ENCODE data around the gene KCNQ1.

KCNQ1 gene

GRCh38 chr11:2451336-2451735, 6.5 kb downstream of the KCNQ1 start:
- Histone ChIP-seq H3K9me3 (no peaks in the 10 kb centered on the region), H3K27me3 (peaks cover 4% of the 10 kb centered on the region; the same call in 1 of the 2 replicates), H3K4me1 (no peaks in the 10 kb centered on the region), H3K36me3 (no peaks in the 10 kb centered on the region), H3K4me3 (ENCODE audit: low read depth, low read length) (no peak overlapping the region)
- DNase-seq: no peak
- TF ChIP-seq, protein P1, sequence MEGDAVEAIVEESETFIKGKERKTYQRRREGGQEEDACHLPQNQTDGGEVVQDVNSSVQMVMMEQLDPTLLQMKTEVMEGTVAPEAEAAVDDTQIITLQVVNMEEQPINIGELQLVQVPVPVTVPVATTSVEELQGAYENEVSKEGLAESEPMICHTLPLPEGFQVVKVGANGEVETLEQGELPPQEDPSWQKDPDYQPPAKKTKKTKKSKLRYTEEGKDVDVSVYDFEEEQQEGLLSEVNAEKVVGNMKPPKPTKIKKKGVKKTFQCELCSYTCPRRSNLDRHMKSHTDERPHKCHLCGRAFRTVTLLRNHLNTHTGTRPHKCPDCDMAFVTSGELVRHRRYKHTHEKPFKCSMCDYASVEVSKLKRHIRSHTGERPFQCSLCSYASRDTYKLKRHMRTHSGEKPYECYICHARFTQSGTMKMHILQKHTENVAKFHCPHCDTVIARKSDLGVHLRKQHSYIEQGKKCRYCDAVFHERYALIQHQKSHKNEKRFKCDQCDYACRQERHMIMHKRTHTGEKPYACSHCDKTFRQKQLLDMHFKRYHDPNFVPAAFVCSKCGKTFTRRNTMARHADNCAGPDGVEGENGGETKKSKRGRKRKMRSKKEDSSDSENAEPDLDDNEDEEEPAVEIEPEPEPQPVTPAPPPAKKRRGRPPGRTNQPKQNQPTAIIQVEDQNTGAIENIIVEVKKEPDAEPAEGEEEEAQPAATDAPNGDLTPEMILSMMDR (IDR thresholded peaks at IDR 0.05; ENCODE audit: low read depth, low read length): no peak

DNA sequence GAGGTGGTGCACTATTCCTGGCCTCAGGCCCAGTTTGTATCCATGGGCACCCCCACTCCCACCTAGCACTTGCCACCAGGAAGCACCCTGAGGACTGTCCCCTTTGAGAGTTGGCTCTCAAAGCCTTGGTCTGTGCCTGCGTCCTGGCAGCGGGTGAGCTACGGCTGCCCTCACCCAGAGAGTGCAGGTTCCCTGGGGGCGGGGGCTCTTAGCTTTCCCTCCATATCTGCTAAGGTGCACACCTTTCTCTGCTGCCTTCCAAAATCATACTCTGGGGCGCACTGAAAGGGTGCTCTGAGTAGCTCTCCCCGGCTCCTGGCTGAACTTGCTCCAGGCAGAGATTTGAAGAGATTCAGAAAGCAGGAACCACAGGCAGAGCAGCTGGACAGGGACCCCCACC, 7.1 kb downstream of the KCNQ1 start:
- Histone ChIP-seq H3K27me3 (0 out of 2 replicates have a peak, but pooled peaks cover 2% of the 10 kb centered on the region), H3K36me3 (no peaks in the 10 kb centered on the region), H3K9me3 (no peaks in the 10 kb centered on the region), H3K4me3 (ENCODE audit: low read depth, low read length) (no peak overlapping the region), H3K4me1 (no peaks in the 10 kb centered on the region)
- DNase-seq: no peak
- TF ChIP-seq, protein P1 (IDR thresholded peaks at IDR 0.05; ENCODE audit: low read depth, low read length): no peak

DNA sequence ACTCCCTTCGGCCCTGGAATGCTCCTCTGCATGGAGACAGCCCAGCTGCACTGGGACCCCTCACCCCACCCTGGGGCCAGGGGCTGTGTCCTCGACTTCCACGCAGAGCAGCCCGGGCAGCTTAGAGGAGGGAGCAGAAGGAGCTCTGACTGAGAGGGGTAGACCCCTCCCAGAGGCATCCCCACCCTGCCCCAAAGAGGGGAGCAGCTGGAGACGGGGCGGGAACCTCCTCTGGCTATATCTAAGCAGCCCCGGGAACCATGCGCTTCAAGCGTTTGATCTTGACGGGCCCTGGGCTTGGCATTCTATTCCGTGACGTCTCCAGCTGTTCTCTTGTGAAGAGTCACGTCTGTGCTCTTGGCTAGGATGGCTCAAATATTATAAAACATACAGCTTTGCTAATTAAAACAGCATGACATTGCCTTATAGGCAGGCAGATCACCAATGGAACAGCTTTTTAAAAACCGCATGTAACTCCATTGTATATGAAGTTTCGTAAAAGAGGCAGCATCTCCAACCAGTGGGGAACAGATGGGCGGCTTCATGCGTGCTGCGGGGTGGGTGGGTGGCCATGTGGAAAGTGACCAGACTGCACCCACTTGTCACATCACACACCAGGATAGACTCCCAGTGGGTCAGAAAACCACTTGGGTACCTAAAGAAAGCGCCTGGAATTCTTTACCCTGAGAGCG, 7.7 kb downstream of the KCNQ1 start:
- H3K36me3 ChIP-seq: no peaks in the 10 kb centered on the region
- H3K4me3 ChIP-seq (ENCODE audit: low read depth, low read length): no peak overlapping the region
- no peak for DNase-seq
- TF ChIP-seq, protein P1 (IDR thresholded peaks at IDR 0.05; ENCODE audit: low read depth, low read length): no peak
- H3K4me1 ChIP-seq: no peaks in the 10 kb centered on the region
- H3K27me3 ChIP-seq: 0 out of 2 replicates have a peak, but pooled peaks cover 2% of the 10 kb centered on the region
- no peaks in the 10 kb centered on the region for H3K9me3 ChIP-seq

- DNase-seq: no peak
- H3K36me3 ChIP-seq: no peaks in the 10 kb centered on the region
- H3K27me3 ChIP-seq: 0 out of 2 replicates have a peak, but pooled peaks cover 2% of the 10 kb centered on the region
- H3K9me3 ChIP-seq: no peaks in the 10 kb centered on the region
- no peak overlapping the region for H3K4me3 ChIP-seq (ENCODE audit: low read depth, low read length)
- no peaks in the 10 kb centered on the region for H3K4me1 ChIP-seq
- TF ChIP-seq, protein P1 (IDR thresholded peaks at IDR 0.05; ENCODE audit: low read depth, low read length): no peak
Measured at GRCh38 chr11:2453436-2453835, 8.6 kb downstream of the KCNQ1 start.

DNA sequence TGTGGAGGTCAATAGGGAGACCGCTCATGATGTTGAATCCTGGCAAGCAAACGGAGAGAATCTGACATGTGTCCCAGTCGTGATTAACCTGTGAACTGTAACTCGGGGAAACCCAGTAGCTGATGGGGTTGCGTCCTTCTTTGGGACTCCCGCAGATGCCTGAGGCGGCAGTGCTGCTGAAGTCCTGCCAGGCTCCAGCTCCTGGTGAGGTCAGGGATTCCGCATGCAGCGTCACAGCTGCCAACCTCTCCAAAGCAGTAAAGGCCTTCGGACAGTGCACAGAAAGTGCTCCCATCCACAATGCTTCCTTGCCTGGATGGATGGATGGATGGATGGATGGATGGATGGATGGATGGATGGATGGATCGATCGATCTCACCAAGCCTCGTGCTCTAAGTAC, 13.5 kb downstream of the KCNQ1 start:
- no peaks in the 10 kb centered on the region for H3K27me3 ChIP-seq
- no peaks in the 10 kb centered on the region for H3K4me1 ChIP-seq
- DNase-seq: no peak
- no peaks in the 10 kb centered on the region for H3K9me3 ChIP-seq
- no peak overlapping the region for H3K4me3 ChIP-seq (ENCODE audit: low read depth, low read length)
- TF ChIP-seq, protein P1 (IDR thresholded peaks at IDR 0.05; ENCODE audit: low read depth, low read length): no peak
- H3K36me3 ChIP-seq: no peaks in the 10 kb centered on the region

GRCh38 chr11:2459016-2459725, 14.4 kb downstream of the KCNQ1 start:
- H3K4me3 ChIP-seq (ENCODE audit: low read depth, low read length): no peak overlapping the region
- H3K4me1 ChIP-seq: no peaks in the 10 kb centered on the region
- no peaks in the 10 kb centered on the region for H3K9me3 ChIP-seq
- no peaks in the 10 kb centered on the region for H3K27me3 ChIP-seq
- TF ChIP-seq, protein P1 (IDR thresholded peaks at IDR 0.05; ENCODE audit: low read depth, low read length): no peak
- no peak for DNase-seq
- H3K36me3 ChIP-seq: no peaks in the 10 kb centered on the region

Data from BE2C (cell line).